ENCODE results near the gene CBX1. TPM values are rescaled to one million over a fixed set of nuclear protein-coding genes. Genes with fewer than 3 reads are reported as not detected.
"Not testable (repeated sequence)": the region's sequence is repeated elsewhere in the genome, so short reads cannot be mapped to it uniquely, and the experiment has no call there.

Gene CBX1
- total and polyA plus RNA-seq, 10 of the 15 experiments (the other 5 are each of a cell fraction or from before 2014, with no cell fraction given): 11.8 to 99.2 (median 43.5) TPM

DNA sequence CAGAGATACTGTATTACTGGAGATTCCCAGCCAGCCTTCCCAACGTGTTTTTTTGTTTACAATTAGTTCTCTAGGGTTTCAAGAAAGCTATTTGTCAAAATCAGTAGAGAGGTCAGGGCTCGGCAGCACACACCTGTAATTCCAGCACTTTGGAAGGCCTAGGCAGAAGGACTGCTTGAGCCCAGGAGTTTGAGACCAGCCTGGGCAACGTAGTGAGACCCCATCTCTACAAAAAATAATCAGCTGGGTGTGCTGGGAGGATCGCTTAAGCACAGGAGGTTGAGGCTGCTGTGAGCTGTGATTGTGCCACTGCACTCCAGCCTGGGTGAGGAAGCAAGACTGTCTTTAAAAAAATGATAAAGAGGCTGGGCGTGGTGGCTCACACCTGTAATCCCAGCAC is 19.4 kb downstream of the CBX1 start (continued):
- no peak for TF ChIP-seq PBX3 (IDR thresholded peaks at IDR 0.05; ENCODE audit: insufficient replicate concordance, low read depth, low read length)
- no peak for TF ChIP-seq RELA (IDR thresholded peaks at IDR 0.05; ENCODE audit: borderline replicate concordance, partially characterized antibody)
- TF ChIP-seq CEBPB (IDR thresholded peaks at IDR 0.05; ENCODE audit: borderline replicate concordance in 1 of 2, low read depth in 2 of 2, low read length in 2 of 2): no peak

GRCh38 chr17:48077152-48077551 is 24.1 kb downstream of the CBX1 start:
- FAIRE-seq; H3K36me3 ChIP-seq (ENCODE audit: control insufficient read depth in 2 of 2, insufficient read depth in 2 of 2, low read length in 1 of 2); BruUV-seq (replicated peaks); H3K27ac ChIP-seq (ENCODE audit: control insufficient read depth, insufficient read depth); H3K9me3 ChIP-seq (replicated peaks; ENCODE audit: control insufficient read depth, insufficient read depth, low read length); H2AFZ ChIP-seq (ENCODE audit: control insufficient read depth, low read depth, low read length); H3K4me1 ChIP-seq (ENCODE audit: control insufficient read depth, insufficient read depth, low read length); H3K4me3 ChIP-seq; H4K20me1 ChIP-seq (ENCODE audit: control insufficient read depth, insufficient read depth); ATAC-seq; in situ Hi-C loops (cut with MboI); H3K4me2 ChIP-seq (ENCODE audit: control insufficient read depth, insufficient read depth); H3K9ac ChIP-seq (ENCODE audit: control insufficient read depth, insufficient read depth, low read length); H3K79me2 ChIP-seq (ENCODE audit: control insufficient read depth, insufficient read depth, low read length); intact Hi-C loops (cut with micrococcal nuclease; ENCODE audit: unreplicated experiment); H3K27me3 ChIP-seq (replicated peaks in 1 of 2; ENCODE audit: control insufficient read depth in 2 of 2, insufficient read depth in 2 of 2, low read length in 1 of 2); DNase-seq (ENCODE audit: low read depth, low spot score): not testable (repeated sequence)
- 100% methylated on average over 9 of the region's 10 CpGs for WGBS (ENCODE audit: insufficient coverage, insufficient replicate concordance, low lambda C conversion rate, missing lambda C conversion rate)
- CTCF ChIA-PET: interaction anchor here (0.7 to 17.1 kb wide), 12 partner anchors 9 to 257 kb away, joined by 3 to 525 read pairs (median 6); partner anchors contain the start of genes CBX1 and SNX11
- RAD21 ChIA-PET (ENCODE audit: unreplicated experiment): interaction anchor here (0.7 to 9.2 kb wide), 5 partner anchors 27 to 516 kb away, joined by 3 to 117 read pairs (median 3); no protein-coding TSS in a partner anchor
- POLR2A ChIA-PET: interaction anchor here (0.6 kb wide), 1 partner anchor 223 kb away, joined by 3 read pairs; no protein-coding TSS in a partner anchor
- SMC1A ChIA-PET (ENCODE audit: uncharacterized antibody, unreplicated experiment): interaction anchor here (0.8 to 11.1 kb wide), 7 partner anchors 14 to 516 kb away, joined by 3 to 205 read pairs (median 4); partner anchors contain the start of genes CDK5RAP3 and HOXB5
